RWPE1 (cell line): ENCODE results near the gene ETV7.

Experiments
- CTCF ChIA-PET: fragments of 350-600 bp; sonication (Branson Sonifier 250); formaldehyde crosslinking; extraction: SDS; loops from one replicate; lab custom pipeline; 2021; lab: Yijun Ruan, JAX
- POLR2A ChIA-PET: fragments of 400-600 bp; formaldehyde crosslinking; extraction: SDS; loops from one replicate; lab custom pipeline; 2020; ENCODE audit warnings: antibody characterized with exemption; ENCODE audit not compliant: low non-redundant PET; lab: Yijun Ruan, JAX
- DNase-seq: peaks from one replicate; pipeline ENCODE4 v3.0.0; 2012; ENCODE audit warnings: low spot score
- H3K27ac ChIP-seq: fragments of 450-650 bp; 2 replicates; pipeline ENCODE4 v1.5.1; 2017
- CTCF ChIP-seq: fragments of 450-650 bp; conservative IDR thresholded peaks from 2 replicates; pipeline ENCODE4 v1.5.1; 2017; ENCODE audit warnings: low read depth, mild to moderate bottlenecking

The ETV7 gene

GRCh38 chr6:36426622-36427021, 39.2 kb upstream of the ETV7 start:
- no peak for TF ChIP-seq CTCF
- POLR2A ChIA-PET = no interaction called here
- CTCF ChIA-PET = interaction anchor here (0.7 kb wide), 2 partner anchors 106 to 760 kb away, joined by 3 to 5 read pairs; no protein-coding TSS in a partner anchor
- no peak for DNase-seq
- no peak overlapping the region for H3K27ac ChIP-seq

GRCh38 chr6:36423101-36423824, 35.8 kb upstream of the ETV7 start:
- H3K27ac ChIP-seq = peak overlapping the region; percentile 87
- TF ChIP-seq CTCF = peak; percentile 77
- ChIA-PET POLR2A (interaction anchor here (0.7 to 1.3 kb wide), 3 partner anchors 18 to 37 kb away, joined by 3 to 4 read pairs (median 3); no protein-coding TSS in a partner anchor), CTCF (interaction anchor here (0.6 kb wide), 2 partner anchors 22 to 1380 kb away, joined by 4 read pairs; no protein-coding TSS in a partner anchor)
- peak; percentile 96 for DNase-seq

GRCh38 chr6:36422714-36423100, 35.2 kb upstream of the ETV7 start:
- ChIA-PET CTCF (interaction anchor here (0.6 kb wide), 2 partner anchors 119 to 1381 kb away, joined by 4 to 5 read pairs; no protein-coding TSS in a partner anchor), POLR2A (interaction anchor here (0.8 to 1.3 kb wide), 2 partner anchors 19 to 36 kb away, joined by 3 to 4 read pairs; no protein-coding TSS in a partner anchor)
- TF ChIP-seq CTCF = no peak
- peak overlapping the region; percentile 87 for H3K27ac ChIP-seq
- no peak for DNase-seq

GRCh38 chr6:36419310-36419709, 31.8 kb upstream of the ETV7 start:
- no peak for TF ChIP-seq CTCF
- peak; percentile 45 for DNase-seq
- no peak overlapping the region for H3K27ac ChIP-seq
- ChIA-PET CTCF (interaction anchor here (0.6 to 0.8 kb wide), 2 partner anchors 20 to 39 kb away, joined by 3 read pairs; no protein-coding TSS in a partner anchor), POLR2A (no interaction called here)

- ChIA-PET CTCF (interaction anchor here (0.6 to 0.8 kb wide), 2 partner anchors 20 to 29 kb away, joined by 3 to 8 read pairs; no protein-coding TSS in a partner anchor), POLR2A (no interaction called here)
- no peak for TF ChIP-seq CTCF
- no peak overlapping the region for H3K27ac ChIP-seq
- DNase-seq = no peak
These were observed 31.1 kb upstream of the ETV7 start for GRCh38 chr6:36418558-36418957.

GRCh38 chr6:36414481-36414880, 27.0 kb upstream of the ETV7 start:
- DNase-seq = no peak
- no peak for TF ChIP-seq CTCF
- ChIA-PET CTCF (no interaction called here), POLR2A (no interaction called here)
- H3K27ac ChIP-seq = no peak overlapping the region
